ENCODE results near the gene MAZ. TPM values are rescaled to one million over a fixed set of nuclear protein-coding genes. Genes with fewer than 3 reads are reported as not detected.

MAZ gene
- total and polyA plus RNA-seq, 2 of the 13 experiments (the other 11 are each of a cell fraction or from before 2014, with no cell fraction given): 203 to 277 TPM

DNA sequence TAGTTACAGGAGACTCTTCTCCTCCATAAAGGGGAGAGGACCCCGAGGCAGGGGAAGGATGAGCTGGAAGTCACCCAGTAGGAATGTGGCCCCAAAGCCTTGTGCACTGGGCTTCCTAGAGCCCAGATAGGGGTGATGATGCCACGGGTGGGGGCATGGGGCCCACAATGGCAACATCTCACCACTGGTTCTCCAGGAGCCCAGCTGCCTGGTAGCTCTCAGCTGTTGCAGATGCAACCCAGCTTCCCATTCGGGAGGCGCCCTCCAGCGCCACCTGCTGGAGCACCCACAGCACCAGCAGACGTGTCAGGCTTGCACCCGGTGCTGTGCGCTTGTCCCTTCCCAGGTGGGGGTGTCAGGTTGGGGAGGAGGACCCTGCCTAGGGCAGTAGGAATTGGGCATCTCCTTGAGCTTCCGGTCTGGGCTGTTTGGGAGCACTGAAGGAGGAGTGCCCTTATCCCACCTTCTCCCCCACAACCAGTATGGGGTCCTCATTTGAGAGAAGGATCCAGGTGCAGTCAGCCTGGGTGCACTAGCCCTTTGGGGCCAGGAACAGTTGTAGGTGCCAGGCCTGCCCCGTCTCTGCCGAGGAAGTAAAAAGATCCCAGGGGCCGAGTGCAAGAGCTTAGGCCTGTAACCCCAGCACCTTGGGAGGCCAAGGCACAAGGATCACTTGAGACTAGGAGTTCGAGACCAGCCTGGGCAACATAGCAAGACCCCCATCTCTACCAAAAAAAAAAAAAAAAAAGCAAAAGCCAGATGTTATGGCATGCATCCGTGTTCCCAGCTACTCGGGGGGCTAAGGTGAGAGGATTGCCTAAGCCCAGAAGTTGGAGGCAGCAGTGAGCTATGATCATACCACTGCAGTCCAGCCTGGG, 42.3 kb downstream of the MAZ start (continued):
- TF ChIP-seq SIX4 (CRISPR knock-in tag; IDR thresholded peaks at IDR 0.05) (0 out of 2 replicates have a peak, but pooled peaks have one; percentile 31), ETV6 (CRISPR knock-in tag; conservative IDR thresholded peaks at IDR 0.05) (peak; percentile 83; the same call in 1 of the 2 replicates), AHR (CRISPR knock-in tag; IDR thresholded peaks at IDR 0.05) (peak; percentile 87; the same call in 1 of the 2 replicates), TGIF2 (CRISPR knock-in tag; IDR thresholded peaks at IDR 0.05) (peak; percentile 82), DNMT1 (CRISPR knock-in tag; IDR thresholded peaks at IDR 0.05) (peak; percentile 69; the same call in 1 of the 2 replicates), GABPB1 (CRISPR knock-in tag; IDR thresholded peaks at IDR 0.05) (peak; percentile 48; the same call in 1 of the 2 replicates), ZFY (CRISPR knock-in tag; IDR thresholded peaks at IDR 0.05) (0 out of 2 replicates have a peak, but pooled peaks have one; percentile 14), MEF2D (CRISPR knock-in tag; IDR thresholded peaks at IDR 0.05) (no peak), FIP1L1 (IDR thresholded peaks at IDR 0.05; ENCODE audit: borderline replicate concordance, insufficient read depth, low read depth, low read length) (no peak), ZNF570 (CRISPR knock-in tag; IDR thresholded peaks at IDR 0.05; ENCODE audit: borderline replicate concordance) (no peak), POLR2A (IDR thresholded peaks at IDR 0.05; ENCODE audit: insufficient read depth in 1 of 2, low read depth in 2 of 2, low read length in 2 of 2) (no peak), SMARCC2 (IDR thresholded peaks at IDR 0.05) (no peak), GLI4 (CRISPR knock-in tag; IDR thresholded peaks at IDR 0.05; ENCODE audit: borderline replicate concordance) (no peak), RFXAP (CRISPR knock-in tag; IDR thresholded peaks at IDR 0.05; ENCODE audit: borderline replicate concordance) (no peak), ETV5 (CRISPR knock-in tag; IDR thresholded peaks at IDR 0.05; ENCODE audit: borderline replicate concordance) (peak; percentile 44; the same call in 1 of the 2 replicates), U2AF1 (optimal IDR thresholded peaks at IDR 0.05; ENCODE audit: low read depth, low read length) (no peak), MBNL3 (CRISPR knock-in tag; conservative IDR thresholded peaks at IDR 0.05) (no peak), ZFP37 (CRISPR knock-in tag; IDR thresholded peaks at IDR 0.05; ENCODE audit: borderline replicate concordance) (no peak), ELF1 (CRISPR knock-in tag; IDR thresholded peaks at IDR 0.05) (peak; percentile 48; the same call in 1 of the 2 replicates), ZNF331 (CRISPR knock-in tag; IDR thresholded peaks at IDR 0.05) (peak; percentile 85; the same call in 1 of the 2 replicates), PCBP1 (IDR thresholded peaks at IDR 0.05; ENCODE audit: borderline replicate concordance, low read depth, low read length) (no peak), ZNF776 (CRISPR knock-in tag; IDR thresholded peaks at IDR 0.05) (no peak), SP5 (CRISPR knock-in tag; IDR thresholded peaks at IDR 0.05; ENCODE audit: borderline replicate concordance, low read depth) (no peak), ZFAT (CRISPR knock-in tag; conservative IDR thresholded peaks at IDR 0.05) (no peak)
- TF ChIP-seq, protein P1, sequence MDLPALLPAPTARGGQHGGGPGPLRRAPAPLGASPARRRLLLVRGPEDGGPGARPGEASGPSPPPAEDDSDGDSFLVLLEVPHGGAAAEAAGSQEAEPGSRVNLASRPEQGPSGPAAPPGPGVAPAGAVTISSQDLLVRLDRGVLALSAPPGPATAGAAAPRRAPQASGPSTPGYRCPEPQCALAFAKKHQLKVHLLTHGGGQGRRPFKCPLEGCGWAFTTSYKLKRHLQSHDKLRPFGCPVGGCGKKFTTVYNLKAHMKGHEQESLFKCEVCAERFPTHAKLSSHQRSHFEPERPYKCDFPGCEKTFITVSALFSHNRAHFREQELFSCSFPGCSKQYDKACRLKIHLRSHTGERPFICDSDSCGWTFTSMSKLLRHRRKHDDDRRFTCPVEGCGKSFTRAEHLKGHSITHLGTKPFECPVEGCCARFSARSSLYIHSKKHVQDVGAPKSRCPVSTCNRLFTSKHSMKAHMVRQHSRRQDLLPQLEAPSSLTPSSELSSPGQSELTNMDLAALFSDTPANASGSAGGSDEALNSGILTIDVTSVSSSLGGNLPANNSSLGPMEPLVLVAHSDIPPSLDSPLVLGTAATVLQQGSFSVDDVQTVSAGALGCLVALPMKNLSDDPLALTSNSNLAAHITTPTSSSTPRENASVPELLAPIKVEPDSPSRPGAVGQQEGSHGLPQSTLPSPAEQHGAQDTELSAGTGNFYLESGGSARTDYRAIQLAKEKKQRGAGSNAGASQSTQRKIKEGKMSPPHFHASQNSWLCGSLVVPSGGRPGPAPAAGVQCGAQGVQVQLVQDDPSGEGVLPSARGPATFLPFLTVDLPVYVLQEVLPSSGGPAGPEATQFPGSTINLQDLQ (CRISPR knock-in tag; IDR thresholded peaks at IDR 0.05): no peak
- TF ChIP-seq, protein P2, sequence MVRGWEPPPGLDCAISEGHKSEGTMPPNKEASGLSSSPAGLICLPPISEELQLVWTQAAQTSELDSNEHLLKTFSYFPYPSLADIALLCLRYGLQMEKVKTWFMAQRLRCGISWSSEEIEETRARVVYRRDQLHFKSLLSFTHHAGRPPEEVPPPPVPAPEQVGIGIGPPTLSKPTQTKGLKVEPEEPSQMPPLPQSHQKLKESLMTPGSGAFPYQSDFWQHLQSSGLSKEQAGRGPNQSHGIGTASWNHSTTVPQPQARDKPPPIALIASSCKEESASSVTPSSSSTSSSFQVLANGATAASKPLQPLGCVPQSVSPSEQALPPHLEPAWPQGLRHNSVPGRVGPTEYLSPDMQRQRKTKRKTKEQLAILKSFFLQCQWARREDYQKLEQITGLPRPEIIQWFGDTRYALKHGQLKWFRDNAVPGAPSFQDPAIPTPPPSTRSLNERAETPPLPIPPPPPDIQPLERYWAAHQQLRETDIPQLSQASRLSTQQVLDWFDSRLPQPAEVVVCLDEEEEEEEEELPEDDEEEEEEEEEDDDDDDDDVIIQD (CRISPR knock-in tag; IDR thresholded peaks at IDR 0.05; ENCODE audit: low read depth): no peak

Measured in HepG2 (cell line).